H1 (cell line): ENCODE data around the gene MECP2. TPM values are rescaled to one million over a fixed set of nuclear protein-coding genes. Genes with fewer than 3 reads are reported as not detected.

ENCODE experiments used
- CHD7 ChIP-seq: fragments of 300-600 bp; sonication (generic); IDR thresholded peaks from 2 replicates; pipeline ENCODE4 v1.7.1; 2012; ENCODE audit warnings: low read length, moderate library complexity, mild to moderate bottlenecking, inconsistent platforms; ENCODE audit not compliant: insufficient replicate concordance
- CTBP2 ChIP-seq: IDR thresholded peaks from 2 replicates; pipeline ENCODE4 v1.7.0; 2011; ENCODE audit warnings: borderline replicate concordance, mild to moderate bottlenecking, moderate library complexity, mixed read lengths, low read length; ENCODE audit not compliant: insufficient read depth, insufficient read length
- GTF2F1 ChIP-seq: IDR thresholded peaks from 2 replicates; pipeline ENCODE4 v1.6.1; 2012; ENCODE audit warnings: low read depth, low read length, improper control_type of control experiment, borderline replicate concordance
- JUN ChIP-seq: IDR thresholded peaks from 2 replicates; pipeline ENCODE4 v1.6.1; 2011; ENCODE audit warnings: low read depth, mild to moderate bottlenecking, improper control_type of control experiment, low read length
- KDM4A ChIP-seq: IDR thresholded peaks from one replicate; pipeline ENCODE4 v1.7.1; 2012; ENCODE audit warnings: low read depth, mild to moderate bottlenecking, moderate library complexity, low read length, inconsistent platforms; ENCODE audit not compliant: severe bottlenecking
- RXRA ChIP-seq: IDR thresholded peaks from 2 replicates; pipeline ENCODE4 v1.6.1; 2011; ENCODE audit warnings: low read depth, mild to moderate bottlenecking, low read length, moderate library complexity; ENCODE audit not compliant: insufficient read depth
- TEAD4 ChIP-seq: IDR thresholded peaks from 2 replicates; pipeline ENCODE4 v1.6.1; 2012; ENCODE audit warnings: low read depth, low read length, inconsistent platforms, mixed read lengths
- USF2 ChIP-seq: IDR thresholded peaks from 2 replicates; pipeline ENCODE4 v1.6.1; 2011; ENCODE audit warnings: low read length, improper control_type of control experiment
- polyA plus RNA-seq, 7 experiments: library from polyadenylated mRNA; depleted of rRNA in 3 of 7; stranded (reverse) in 5 of 7; unstranded in 2 of 7; fragments of >200 nt in 5 of 7; fragments of 200-250 nt in 2 of 7; gene quantifications; 1 replicate in 5 of 7; 2 replicates in 1 of 7; 4 replicates in 1 of 7; pipeline versions ENCODE4 v1.2.1 to v1.2.3, GENCODE V29; 2011 to 2013; ENCODE audit warnings: missing spikeins in 2 of 7, mixed read lengths in 2 of 7
- total RNA-seq: library from RNA; stranded (reverse); fragmentation: NEBNext Ultra II Directional; extraction: Animal tissue kit (Norgen Biotek cat#: 25700); gene quantifications from 2 replicates; pipeline ENCODE4 v1.2.1, GENCODE V29; 2021

The MECP2 gene
- total and polyA plus RNA-seq, 2 of the 8 experiments (the other 6 are each of a cell fraction or from before 2014, with no cell fraction given): 5.0 to 32.4 TPM

- TF ChIP-seq CHD7: no peak
- no peak for TF ChIP-seq USF2
- TF ChIP-seq CTBP2: no peak
- no peak for TF ChIP-seq TEAD4
- TF ChIP-seq RXRA: no peak
- no peak for TF ChIP-seq KDM4A
- TF ChIP-seq GTF2F1: no peak
- TF ChIP-seq JUN: no peak
Measured at GRCh38 chrX:154013001-154013421, 84.5 kb downstream of the MECP2 start (continued).
